ENCODE measurements around the gene CDH11.

CDH11 gene

GRCh38 chr16:65148804-65149203 is 26.9 kb upstream of the CDH11 start:
- H3K4me2 ChIP-seq (ENCODE audit: low read length), result no peak overlapping the region
- no peaks in the 10 kb centered on the region for H3K79me2 ChIP-seq (ENCODE audit: control insufficient read depth, low read length)
- H3K27ac ChIP-seq (ENCODE audit: low read depth, low read length), result no peak overlapping the region
- no peaks in the 10 kb centered on the region for H3K36me3 ChIP-seq (ENCODE audit: control insufficient read depth, low read length)
- H3K4me1 ChIP-seq (ENCODE audit: control insufficient read depth, low read length), result no peaks in the 10 kb centered on the region
- no peaks in the 10 kb centered on the region for H3K9me2 ChIP-seq (replicated peaks; ENCODE audit: control insufficient read depth, low read length)
- TF ChIP-seq CTCF (IDR thresholded peaks at IDR 0.05; ENCODE audit: low read depth, low read length, poor library complexity, severe bottlenecking) (no peak), EZH2phosphoT487 (IDR thresholded peaks at IDR 0.05; ENCODE audit: borderline replicate concordance, low read length) (no peak)
- no peak overlapping the region for H3K4me3 ChIP-seq (ENCODE audit: low read length)
- H3K9me3 ChIP-seq (ENCODE audit: control insufficient read depth, insufficient read depth, low read length), result no peaks in the 10 kb centered on the region
- H4K20me1 ChIP-seq (ENCODE audit: control insufficient read depth, insufficient read depth, low read depth, low read length), result no peaks in the 10 kb centered on the region
- H3K27me3 ChIP-seq (ENCODE audit: control insufficient read depth, low read length), result no peaks in the 10 kb centered on the region
- H3F3A ChIP-seq (ENCODE audit: control insufficient read depth, insufficient read depth), result no peaks in the 10 kb centered on the region

GRCh38 chr16:65142276-65142675 is 20.4 kb upstream of the CDH11 start:
- no peaks in the 10 kb centered on the region for H3K79me2 ChIP-seq (ENCODE audit: control insufficient read depth, low read length)
- no peaks in the 10 kb centered on the region for H4K20me1 ChIP-seq (ENCODE audit: control insufficient read depth, insufficient read depth, low read depth, low read length)
- H3K4me2 ChIP-seq (ENCODE audit: low read length), result no peak overlapping the region
- H3K4me1 ChIP-seq (ENCODE audit: control insufficient read depth, low read length), result no peaks in the 10 kb centered on the region
- H3K9me3 ChIP-seq (ENCODE audit: control insufficient read depth, insufficient read depth, low read length), result no peaks in the 10 kb centered on the region
- H3K36me3 ChIP-seq (ENCODE audit: control insufficient read depth, low read length), result no peaks in the 10 kb centered on the region
- TF ChIP-seq CTCF (IDR thresholded peaks at IDR 0.05; ENCODE audit: low read depth, low read length, poor library complexity, severe bottlenecking) (no peak), EZH2phosphoT487 (IDR thresholded peaks at IDR 0.05; ENCODE audit: borderline replicate concordance, low read length) (no peak)
- no peaks in the 10 kb centered on the region for H3K9me2 ChIP-seq (replicated peaks; ENCODE audit: control insufficient read depth, low read length)
- H3F3A ChIP-seq (ENCODE audit: control insufficient read depth, insufficient read depth), result no peaks in the 10 kb centered on the region
- no peak overlapping the region for H3K4me3 ChIP-seq (ENCODE audit: low read length)
- no peaks in the 10 kb centered on the region for H3K27me3 ChIP-seq (ENCODE audit: control insufficient read depth, low read length)
- H3K27ac ChIP-seq (ENCODE audit: low read depth, low read length), result no peak overlapping the region

DNA sequence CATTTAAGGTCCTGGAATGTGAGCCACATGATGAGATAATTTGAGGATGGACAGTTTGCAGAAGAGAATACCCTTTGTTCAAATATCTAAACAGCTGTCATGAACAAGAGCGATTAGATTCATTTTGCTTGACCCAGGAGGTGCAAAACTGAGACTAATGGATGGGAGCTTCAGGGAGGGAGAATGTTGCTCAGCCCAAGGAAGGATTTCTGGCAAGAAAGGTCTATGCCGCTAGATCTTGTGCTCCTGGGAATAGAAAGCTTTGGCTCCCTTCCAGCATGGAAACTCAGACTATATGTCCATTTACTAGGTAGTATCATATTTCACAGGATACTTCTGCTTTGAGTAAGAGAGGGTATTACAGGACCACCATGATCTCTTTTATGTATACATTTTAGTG is 14.8 kb upstream of the CDH11 start:
- no peaks in the 10 kb centered on the region for H4K20me1 ChIP-seq (ENCODE audit: control insufficient read depth, insufficient read depth, low read depth, low read length)
- H3K4me1 ChIP-seq (ENCODE audit: control insufficient read depth, low read length), result no peaks in the 10 kb centered on the region
- no peaks in the 10 kb centered on the region for H3K27me3 ChIP-seq (ENCODE audit: control insufficient read depth, low read length)
- no peak overlapping the region for H3K4me3 ChIP-seq (ENCODE audit: low read length)
- no peaks in the 10 kb centered on the region for H3K79me2 ChIP-seq (ENCODE audit: control insufficient read depth, low read length)
- H3K9me3 ChIP-seq (ENCODE audit: control insufficient read depth, insufficient read depth, low read length), result no peaks in the 10 kb centered on the region
- H3K9me2 ChIP-seq (replicated peaks; ENCODE audit: control insufficient read depth, low read length), result no peaks in the 10 kb centered on the region
- TF ChIP-seq CTCF (IDR thresholded peaks at IDR 0.05; ENCODE audit: low read depth, low read length, poor library complexity, severe bottlenecking) (no peak), EZH2phosphoT487 (IDR thresholded peaks at IDR 0.05; ENCODE audit: borderline replicate concordance, low read length) (no peak)
- H3K27ac ChIP-seq (ENCODE audit: low read depth, low read length), result no peak overlapping the region
- no peak overlapping the region for H3K4me2 ChIP-seq (ENCODE audit: low read length)
- no peaks in the 10 kb centered on the region for H3F3A ChIP-seq (ENCODE audit: control insufficient read depth, insufficient read depth)
- no peaks in the 10 kb centered on the region for H3K36me3 ChIP-seq (ENCODE audit: control insufficient read depth, low read length)

Data from DOHH2 (cell line).